Measurements from ENCODE around the gene OSBPL2.

OSBPL2 gene

GRCh38 chr20:62258499-62259293, 20.4 kb downstream of the OSBPL2 start:
- DNase-seq (ENCODE audit: low read depth in 2 of 2), result no peak

DNA sequence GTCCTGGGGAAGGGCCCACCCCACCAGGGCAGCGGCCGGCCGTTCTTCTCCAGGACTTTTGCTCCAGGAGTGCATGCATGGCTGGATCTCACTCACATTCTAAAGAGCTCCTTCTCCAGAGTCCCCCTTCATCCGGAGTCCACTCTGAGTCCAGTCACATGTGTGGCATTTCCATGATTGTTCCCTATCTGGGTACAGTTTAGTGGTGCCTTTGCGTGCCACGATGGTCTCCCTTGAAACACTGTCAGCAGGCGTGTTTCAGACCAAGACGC, 20.9 kb downstream of the OSBPL2 start:
- DNase-seq (ENCODE audit: low read depth in 2 of 2), result no peak

- DNase-seq (ENCODE audit: low read depth in 2 of 2), result no peak
Measured at GRCh38 chr20:62262064-62262463, 23.7 kb downstream of the OSBPL2 start.

- DNase-seq (ENCODE audit: low read depth in 2 of 2), result no peak
Measured at GRCh38 chr20:62263396-62263795, 25.1 kb downstream of the OSBPL2 start.

- DNase-seq (ENCODE audit: low read depth in 2 of 2), result no peak
Measured at GRCh38 chr20:62265365-62265764, 27.0 kb downstream of the OSBPL2 start.

GRCh38 chr20:62266340-62266739, 28.0 kb downstream of the OSBPL2 start:
- no peak for DNase-seq (ENCODE audit: low read depth in 2 of 2)

- DNase-seq (ENCODE audit: low read depth in 2 of 2), result no peak
Measured at GRCh38 chr20:62266851-62267250, 28.5 kb downstream of the OSBPL2 start.

- no peak for DNase-seq (ENCODE audit: low read depth in 2 of 2)
Measured at GRCh38 chr20:62267543-62267942, 29.2 kb downstream of the OSBPL2 start.

DNA sequence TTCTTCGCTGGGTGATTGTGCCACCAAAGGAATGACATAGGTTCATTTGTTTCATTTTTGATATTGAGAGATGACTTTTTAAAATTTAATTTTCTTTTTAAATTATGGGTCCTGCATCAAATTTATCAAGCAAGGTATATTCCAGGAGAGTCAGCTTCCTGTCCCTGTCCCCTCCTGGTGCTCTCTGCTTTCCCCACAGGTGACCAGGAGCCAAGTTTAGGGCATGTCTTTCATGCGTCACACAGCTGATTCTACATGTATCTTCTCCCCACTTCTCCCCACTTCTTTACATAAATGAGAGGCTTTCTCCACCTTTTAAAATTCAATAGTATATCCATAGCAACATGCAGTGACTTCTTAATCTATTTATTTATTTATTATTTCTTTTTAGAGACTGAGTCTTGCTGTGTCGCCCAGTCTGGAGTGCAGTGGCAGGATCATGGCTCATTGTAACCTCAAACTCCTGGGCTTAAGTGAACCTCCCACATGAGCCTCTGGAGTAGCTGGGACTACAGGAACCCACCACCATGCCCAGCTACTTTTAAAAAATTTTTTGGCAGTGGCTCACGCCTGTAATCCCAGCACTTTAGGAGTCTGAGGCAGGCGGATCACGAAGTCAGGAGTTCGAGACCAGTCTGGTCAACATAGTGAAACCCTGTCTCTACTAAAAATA, 30.0 kb downstream of the OSBPL2 start:
- no peak for DNase-seq (ENCODE audit: low read depth in 2 of 2)

DNA sequence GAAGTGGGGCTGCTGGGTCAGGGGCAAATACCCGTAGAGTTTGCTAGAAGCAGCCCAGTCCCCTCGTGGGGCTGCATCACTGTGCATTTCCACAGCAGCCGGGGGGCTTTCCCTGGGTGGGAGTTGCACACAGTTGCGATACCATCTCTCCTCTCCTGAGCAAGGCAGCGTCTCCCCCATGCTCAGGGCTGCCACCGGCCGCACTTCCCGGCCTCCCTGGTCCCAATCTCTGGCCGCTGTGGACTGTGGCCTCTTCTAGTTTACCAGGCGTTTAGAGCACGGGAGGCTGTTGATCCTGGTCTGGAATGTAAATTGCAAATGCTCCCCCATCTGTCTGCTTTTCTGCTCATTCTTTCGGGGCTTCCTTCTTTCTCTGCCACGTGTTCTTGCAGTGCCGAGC, 31.1 kb downstream of the OSBPL2 start:
- no peak for DNase-seq (ENCODE audit: low read depth in 2 of 2)

- no peak for DNase-seq (ENCODE audit: low read depth in 2 of 2)
Measured at GRCh38 chr20:62269871-62270270, 31.6 kb downstream of the OSBPL2 start.

- no peak for DNase-seq (ENCODE audit: low read depth in 2 of 2)
Measured at GRCh38 chr20:62272200-62272599, 33.9 kb downstream of the OSBPL2 start.

DNA sequence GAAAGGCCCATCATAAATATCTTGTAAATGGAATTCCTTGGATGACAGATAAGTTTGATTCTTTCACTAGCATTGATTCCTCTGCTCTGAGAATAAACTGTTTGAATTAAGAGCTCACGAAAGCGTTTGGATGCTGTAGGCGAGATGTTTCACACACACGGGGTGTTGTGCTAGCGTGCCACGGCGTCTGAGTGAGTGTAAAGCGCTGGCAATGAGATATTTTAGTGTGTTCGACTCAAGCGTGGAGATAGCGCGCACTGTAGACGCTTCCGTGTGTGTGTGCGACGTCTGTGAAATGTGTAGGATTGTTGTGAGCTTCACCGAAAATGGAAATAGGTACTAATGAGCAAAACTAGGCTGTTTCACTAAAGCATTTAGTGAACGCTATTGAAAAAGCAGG, 35.1 kb downstream of the OSBPL2 start:
- no peak for DNase-seq (ENCODE audit: low read depth in 2 of 2)

GRCh38 chr20:62274332-62274950, 36.1 kb downstream of the OSBPL2 start:
- no peak for DNase-seq (ENCODE audit: low read depth in 2 of 2)

- DNase-seq (ENCODE audit: low read depth in 2 of 2), result no peak
Measured at GRCh38 chr20:62275219-62275618, 36.9 kb downstream of the OSBPL2 start.

- DNase-seq (ENCODE audit: low read depth in 2 of 2), result no peak
Measured at GRCh38 chr20:62276439-62276838, 38.1 kb downstream of the OSBPL2 start.

DNA sequence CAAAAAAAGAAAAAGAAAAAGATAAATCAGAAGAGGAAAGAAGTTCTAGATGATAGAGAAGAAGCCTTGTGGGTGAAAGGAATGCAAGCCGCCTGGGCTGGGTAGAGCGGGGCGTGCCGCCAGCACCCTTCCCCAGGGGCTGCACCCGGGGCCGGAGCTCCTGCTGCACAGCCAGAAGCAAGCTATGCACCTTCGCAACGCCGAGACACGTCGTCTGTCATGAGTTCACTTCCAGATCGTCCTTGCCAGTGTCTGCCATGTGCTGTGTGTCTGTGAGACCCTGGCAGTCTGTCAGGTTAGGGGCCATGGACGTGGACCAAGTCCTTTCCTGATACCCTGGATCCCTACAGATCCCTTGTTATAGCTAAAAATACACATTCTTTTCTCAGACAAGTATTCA, 38.9 kb downstream of the OSBPL2 start:
- DNase-seq (ENCODE audit: low read depth in 2 of 2), result no peak

DNA sequence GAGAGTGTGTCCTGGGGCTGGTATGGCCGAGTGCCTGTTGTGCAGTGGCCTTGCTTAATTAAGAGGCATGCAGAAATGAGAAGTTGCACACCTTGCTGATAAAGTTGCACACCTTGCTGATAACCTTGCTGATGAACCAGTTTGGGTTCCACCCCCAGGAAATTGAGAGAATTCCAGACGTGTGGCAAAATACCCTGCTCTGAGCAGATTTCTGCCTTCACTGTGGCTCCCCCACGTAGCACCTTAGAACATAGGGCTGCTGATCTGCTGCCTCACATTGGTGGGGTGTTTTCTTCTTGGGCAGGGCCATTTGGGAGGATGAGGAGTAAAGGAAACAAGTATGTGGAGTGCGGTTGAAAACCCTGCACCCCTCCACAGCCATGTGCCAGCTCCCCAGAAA, 42.0 kb downstream of the OSBPL2 start:
- DNase-seq (ENCODE audit: low read depth in 2 of 2), result no peak

GRCh38 chr20:62281161-62281933, 43.0 kb downstream of the OSBPL2 start:
- no peak for DNase-seq (ENCODE audit: low read depth in 2 of 2)

DNA sequence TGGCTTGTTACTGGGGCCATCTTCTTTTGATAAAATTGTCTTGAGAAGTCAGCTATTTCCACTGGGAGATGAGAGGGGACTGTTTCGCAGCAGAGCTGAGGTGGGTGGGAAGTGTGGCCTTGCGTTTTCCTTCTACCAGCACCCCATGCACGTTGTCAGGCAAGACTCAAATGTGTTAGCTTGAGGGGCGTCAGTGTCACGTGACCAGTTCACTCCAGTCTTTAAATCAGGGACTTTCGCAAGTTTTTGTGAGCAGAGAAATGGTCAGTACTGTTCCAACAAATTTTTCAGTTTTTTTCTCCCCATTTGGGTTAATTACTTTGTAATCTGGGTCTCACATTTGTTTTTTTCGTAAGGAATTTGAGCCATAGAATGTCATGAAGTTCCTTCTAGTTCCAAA, 43.8 kb downstream of the OSBPL2 start:
- no peak for DNase-seq (ENCODE audit: low read depth in 2 of 2)

- DNase-seq (ENCODE audit: low read depth in 2 of 2), result no peak
Measured at GRCh38 chr20:62282877-62283503, 44.7 kb downstream of the OSBPL2 start.

GRCh38 chr20:62284448-62284847, 46.1 kb downstream of the OSBPL2 start:
- DNase-seq (ENCODE audit: low read depth in 2 of 2), result no peak
